ENCODE data around the gene SIL1.

Gene SIL1

DNA sequence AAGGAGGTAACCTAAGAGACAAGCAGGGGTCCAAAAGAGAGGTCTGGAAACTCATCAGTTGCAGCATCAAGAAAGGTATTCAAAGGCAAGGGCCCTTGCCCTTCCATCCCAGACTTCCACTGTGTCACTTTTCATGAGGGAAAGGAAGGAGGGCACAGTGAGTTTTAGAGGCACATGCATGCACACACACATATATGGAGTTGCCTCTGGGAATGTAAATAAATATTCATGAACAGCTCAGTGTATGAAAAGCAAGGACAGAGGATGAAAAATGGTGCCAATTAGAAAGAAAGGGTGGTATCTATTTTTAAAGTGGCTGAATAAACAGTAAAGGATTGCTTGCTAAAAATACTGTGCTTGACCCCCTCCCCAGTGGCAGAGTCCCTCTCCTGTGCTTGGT is 217.7 kb downstream of the SIL1 start:
- DNase-seq (ENCODE audit: low read depth), result no peak

DNA sequence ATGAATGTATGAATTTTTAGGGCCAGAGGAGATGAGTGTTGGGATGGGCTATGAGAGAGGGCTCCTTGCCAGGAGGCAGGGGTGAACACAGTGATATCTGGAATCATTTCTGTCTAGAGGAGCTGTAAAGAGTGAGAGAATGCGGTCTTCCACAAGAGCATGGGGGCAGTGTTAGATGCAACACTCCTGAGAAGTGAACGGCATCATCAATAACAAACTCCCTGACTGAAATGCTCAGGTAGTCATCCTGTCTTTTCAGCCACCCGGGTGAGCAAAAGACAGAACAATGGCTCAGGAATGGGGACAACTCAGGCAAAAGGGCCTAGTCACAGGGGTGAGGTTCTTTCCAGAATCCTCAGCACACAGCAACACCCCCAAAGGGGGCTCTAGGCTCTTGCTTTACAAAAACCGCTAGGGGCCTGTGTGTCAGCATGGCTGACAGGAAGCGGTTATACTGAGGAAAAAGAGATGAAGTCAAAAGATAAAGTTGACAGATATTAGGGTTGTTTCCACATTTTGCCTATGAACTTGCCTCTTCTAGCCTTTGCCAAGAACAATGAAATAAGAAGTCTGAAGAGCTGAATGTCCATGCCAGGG is 218.4 kb downstream of the SIL1 start:
- no peak for DNase-seq (ENCODE audit: low read depth)

DNA sequence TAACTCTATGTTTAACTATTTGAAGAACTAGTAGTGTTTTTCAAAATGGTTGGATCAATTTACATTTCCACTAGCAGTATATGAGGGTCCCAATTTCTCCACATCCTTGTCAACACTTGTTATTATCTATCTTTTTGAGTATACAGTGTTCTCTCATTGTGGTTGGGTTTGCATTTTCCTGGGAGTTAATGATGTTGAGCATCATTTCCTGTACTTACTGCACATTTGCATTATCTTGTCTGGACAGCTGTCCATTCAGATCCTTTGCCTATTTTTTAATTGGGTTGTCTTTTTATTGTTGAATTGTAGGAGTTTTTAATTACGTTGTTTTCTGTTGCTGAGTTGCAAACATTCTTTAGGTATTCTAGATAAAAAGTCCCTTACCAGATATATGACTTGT is 219.6 kb downstream of the SIL1 start:
- DNase-seq (ENCODE audit: low read depth), result no peak

DNA sequence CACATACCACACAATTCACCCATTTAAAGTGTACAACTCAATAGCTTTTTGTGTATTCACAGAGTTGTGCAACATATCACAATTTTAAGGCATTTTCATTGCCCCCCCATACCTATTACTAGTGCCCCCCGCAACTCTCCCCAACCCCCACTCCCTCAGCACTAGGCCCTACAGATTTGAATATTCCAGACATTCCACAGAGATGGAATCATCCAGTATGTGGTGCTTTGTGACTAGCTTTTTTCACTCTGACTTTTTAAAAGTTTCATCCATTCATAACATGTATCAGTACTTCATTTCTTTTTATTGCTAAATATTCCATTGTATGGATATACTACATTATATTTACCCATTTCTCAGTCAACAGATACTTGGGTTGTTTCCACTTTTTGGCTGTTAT is 220.1 kb downstream of the SIL1 start:
- DNase-seq (ENCODE audit: low read depth), result no peak

DNA sequence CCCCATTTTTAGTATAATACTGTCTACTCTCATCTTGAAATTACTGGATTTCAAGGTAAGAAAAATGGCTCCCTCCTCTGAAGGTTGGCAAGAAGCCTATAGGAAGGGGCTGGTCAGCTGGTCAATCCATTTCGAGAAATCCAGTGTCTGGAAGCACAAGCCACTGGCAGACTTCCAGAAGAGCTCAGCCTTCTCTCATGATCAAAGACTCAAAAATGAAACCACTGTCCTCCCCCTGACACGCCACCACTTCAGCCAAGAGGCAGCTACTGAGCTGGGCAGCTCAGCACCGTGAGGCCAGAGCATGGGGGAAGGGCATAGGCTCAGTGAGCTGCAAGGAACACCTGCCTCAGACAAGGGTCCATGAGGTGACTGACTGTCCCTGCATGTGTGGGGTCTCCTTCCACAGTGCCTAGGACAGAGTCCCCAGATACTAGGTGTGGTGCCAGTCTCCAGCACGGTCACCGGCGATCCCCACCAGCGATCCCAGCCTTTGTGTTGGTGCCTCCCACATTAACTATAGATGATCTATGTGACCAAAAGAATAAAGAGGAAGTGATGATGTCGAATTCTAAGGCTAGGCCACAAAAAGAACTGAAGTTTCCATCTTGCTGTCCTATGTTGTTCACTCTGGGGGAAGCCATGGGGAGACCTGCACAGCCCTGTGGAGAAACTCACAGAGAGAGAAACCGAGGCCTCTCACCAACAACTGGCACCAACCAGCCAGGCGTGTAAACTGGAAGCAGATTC is 222.9 kb downstream of the SIL1 start:
- DNase-seq (ENCODE audit: low read depth), result no peak

DNA sequence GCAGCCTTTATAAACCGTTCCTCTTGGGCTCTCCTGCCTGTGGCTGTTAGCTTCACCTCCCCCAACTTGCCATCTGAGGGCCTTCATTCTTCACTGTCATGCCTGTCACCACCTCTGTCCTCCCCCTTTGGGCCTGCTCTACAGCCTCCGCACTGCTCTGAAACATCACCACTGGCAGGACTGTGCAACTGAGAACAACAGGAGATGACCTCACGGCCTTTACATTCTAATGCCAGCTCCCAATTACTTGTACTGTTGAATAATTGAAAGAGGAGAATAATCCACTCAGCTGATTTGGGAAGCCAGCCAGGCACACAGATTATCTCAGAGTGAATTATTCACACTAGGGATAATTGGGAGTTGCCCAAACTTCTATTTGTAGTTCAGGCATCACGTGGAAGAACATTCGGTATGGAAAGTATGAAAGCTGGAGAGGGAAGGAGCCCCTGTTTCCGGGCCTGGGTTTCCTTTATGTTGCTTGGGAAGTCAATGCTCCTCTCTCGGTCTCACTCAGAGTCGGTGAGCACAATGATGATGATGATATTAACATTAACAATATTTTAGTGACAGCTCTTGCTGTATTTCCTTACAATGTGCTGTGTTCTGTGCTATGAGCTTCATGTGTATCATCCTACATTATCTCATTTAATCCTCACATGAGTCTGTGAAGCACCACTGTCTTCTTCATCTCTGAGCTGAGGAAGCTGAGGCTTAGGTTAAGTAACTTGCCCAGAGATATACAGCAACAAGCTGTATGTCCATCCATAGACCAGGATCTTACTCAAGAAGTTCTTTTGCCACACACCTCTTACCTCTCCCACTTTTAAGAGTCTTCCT is 223.7 kb downstream of the SIL1 start:
- DNase-seq (ENCODE audit: low read depth), result no peak

DNA sequence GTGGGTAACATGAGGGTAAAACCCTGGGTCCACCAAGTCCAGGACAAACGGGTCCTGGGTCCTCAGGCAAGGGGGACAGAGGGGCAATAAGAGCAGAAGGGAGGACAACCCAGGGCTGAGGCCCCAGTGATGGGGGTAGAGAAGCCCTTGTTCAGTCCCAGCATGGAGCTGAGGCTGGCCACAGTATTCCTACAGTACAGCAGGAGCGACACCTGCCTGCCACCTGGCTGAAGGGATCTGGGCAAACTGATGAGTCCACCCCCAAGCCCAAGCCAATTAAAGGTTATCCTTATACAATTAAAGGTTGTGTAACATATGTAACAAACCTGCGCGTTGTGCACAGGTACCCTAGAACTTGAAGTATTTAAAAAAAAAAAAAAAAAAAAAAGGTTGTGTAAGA is 225.3 kb downstream of the SIL1 start:
- no peak for DNase-seq (ENCODE audit: low read depth)

DNA sequence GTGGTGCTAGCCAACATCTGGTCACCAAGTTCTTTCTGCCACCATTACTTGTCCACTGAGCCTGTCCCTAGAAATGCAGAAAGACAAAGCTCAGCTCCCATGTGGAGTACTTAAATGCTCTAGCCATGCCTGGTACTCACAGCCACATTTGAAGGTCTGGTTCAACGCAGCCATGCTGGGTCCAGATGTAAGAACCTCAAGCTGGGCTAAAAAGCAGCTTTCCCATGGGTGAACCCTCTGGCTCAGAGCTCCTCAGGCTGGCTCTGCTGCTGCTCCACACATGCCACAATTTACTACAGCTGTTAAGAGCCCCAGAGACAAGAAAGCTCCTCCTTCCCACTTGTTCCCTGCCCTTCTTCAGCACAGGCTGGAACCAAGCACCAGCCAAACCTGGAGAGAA is 225.9 kb downstream of the SIL1 start:
- no peak for DNase-seq (ENCODE audit: low read depth)

DNA sequence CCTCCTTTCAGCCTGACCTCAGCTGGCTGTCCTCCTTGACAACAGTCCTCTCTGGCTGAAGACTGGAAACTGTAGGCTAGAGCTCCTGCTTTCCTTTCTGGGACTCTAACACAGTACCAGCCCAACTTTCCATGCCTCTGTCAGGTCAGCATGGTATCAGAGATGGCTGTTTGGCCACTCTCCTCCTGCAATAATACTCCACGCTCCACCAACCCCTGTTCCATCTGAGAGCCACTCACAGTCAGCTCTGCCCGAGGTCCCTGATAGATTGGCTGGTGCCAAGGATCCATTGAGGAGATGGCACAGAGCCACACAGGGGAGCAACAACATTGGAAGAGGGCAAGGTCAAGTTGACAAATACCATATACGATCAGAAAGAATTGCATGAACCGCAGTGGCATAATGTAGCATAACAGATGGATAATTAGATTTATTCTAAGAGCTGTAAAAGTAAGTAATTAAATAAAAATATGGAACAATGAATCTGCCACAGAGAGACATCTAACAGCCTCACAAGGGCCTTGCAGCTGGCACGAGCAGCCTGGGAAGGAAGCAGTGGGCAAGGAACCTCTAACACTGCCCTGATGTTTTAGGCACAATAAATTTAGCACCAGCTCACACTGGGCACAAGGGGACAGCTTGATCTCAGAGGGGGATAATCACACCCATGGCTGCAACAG is 228.7 kb downstream of the SIL1 start:
- DNase-seq (ENCODE audit: low read depth), result no peak

DNA sequence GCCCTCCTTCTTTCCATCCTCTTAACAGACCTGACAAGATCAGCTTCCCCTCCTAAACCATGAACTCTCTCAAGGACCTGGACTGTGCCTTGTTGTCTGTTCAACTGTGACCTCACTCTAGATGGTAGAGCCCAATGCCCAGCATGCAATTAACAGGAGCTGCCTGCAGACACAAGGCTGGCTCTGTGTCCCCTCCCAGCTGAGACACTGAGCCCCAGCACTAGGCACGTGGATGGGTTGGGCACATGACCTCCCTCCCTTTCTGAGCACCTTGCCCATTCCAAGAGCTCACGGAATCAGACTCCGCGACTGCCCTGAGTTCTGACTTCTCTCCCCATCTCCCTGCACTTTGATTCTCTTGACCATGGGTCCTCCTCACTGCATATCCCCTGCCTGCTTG is 229.6 kb downstream of the SIL1 start:
- no peak for DNase-seq (ENCODE audit: low read depth)

DNA sequence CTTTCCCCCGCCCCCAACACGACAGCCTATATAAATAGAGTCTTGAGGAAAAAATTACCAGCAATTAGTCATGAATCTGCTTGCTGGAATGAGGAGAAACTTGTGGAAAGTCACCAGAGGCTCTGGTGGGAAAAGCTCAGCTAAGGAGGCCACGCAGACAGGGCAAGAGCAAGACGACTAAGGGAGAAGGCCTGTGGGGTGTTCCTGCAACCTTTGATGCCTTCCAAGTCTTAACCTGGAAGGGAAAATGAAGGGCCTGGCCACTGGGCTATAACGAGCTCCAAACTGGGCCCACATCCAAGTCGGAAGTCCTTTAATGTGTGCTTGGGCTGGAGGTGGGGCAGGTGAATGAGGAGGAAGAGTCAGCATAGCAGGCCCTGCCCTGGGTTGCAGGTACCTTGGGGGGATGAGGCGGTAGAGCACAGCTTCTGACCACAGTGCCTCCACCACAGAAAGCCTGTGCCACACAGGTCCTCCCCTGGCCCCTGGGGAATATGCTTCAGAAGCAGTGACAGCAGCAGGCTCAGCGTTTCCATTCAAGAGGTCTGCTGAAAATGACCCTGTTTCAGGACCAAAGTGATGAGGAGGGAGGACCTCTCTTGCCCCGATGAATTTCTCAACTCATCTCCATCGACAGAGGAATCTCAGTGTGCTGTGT is 230.2 kb downstream of the SIL1 start:
- no peak for DNase-seq (ENCODE audit: low read depth)

DNA sequence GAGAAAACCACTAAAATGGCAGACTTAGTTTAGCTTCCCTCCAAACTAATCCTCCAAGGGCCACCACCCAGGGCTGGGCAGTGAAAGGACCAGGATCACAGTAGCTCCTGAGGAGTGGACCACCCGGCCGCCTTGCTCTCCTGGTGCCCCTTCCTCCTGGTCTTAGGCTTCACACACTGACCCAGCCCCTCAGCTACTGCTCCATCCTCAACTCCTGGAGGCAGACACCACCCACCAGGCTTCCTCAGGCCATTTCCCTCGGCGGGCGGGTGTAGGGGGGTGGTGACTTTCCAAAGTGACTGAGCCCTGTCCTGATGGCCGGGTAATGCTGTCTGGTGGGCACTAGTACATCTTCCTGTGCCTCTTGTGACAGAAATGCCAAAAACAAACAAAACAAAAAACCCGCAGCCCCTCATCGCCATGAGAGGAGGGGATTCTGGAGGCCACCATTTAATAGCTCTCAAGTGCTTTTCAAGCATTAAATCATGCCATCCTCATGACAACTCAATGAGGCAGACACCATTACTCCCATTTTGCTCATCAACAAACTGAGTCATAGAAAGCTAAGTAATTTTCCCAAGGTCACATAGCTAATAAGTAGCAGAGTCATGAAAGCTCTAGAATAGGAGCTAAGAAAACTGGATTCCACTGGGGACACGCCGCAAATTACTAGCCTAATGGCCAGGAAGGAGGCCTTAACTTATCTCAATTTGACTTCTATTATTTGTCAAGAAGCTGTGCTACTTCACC is 231.8 kb downstream of the SIL1 start:
- no peak for DNase-seq (ENCODE audit: low read depth)

DNA sequence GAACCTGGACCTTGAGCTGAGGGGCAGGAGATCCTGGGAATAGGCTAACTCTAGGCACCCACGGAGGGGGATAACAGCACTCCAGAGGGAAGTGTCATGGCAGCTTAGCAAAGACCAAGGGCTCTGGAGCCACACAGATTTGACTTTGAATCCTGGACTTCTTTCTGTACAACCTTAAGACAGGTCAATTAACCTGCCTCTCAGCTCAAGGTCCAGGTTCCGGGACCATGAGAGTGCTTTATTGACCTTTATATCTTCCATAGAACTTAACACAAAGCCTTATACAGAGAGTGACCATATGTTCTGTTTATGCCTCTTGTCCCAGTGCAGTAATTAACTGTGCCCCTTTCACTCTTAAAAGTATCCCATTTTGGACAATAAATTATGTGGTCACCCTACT is 232.5 kb downstream of the SIL1 start:
- DNase-seq (ENCODE audit: low read depth), result no peak

DNA sequence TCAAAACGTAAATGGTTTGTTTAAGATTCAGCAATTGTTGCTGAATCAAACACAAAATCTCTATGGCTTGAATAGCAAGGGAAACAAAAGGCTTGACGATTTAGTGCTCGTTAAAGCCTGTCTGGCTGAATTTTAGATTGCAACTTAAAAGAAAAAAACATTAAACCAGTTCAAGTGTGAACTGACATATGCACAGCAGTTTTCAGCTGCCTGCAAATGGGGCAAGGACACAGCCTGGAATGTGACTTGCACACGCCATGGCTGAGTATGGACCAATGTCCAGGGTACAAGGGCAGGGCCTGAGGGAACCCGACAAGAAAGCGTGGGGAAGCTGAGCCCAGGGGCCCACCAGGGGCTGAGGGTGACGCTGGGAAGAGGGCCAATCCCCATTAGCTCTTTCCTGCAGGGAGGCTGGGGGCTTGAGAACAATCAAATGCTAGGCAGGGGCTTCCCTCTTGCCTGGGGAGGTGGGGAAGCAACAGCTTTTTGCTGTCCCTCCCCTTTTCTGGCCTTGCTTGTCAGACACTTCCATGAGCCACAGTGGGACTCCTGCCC is 233.4 kb downstream of the SIL1 start:
- no peak for DNase-seq (ENCODE audit: low read depth)

DNA sequence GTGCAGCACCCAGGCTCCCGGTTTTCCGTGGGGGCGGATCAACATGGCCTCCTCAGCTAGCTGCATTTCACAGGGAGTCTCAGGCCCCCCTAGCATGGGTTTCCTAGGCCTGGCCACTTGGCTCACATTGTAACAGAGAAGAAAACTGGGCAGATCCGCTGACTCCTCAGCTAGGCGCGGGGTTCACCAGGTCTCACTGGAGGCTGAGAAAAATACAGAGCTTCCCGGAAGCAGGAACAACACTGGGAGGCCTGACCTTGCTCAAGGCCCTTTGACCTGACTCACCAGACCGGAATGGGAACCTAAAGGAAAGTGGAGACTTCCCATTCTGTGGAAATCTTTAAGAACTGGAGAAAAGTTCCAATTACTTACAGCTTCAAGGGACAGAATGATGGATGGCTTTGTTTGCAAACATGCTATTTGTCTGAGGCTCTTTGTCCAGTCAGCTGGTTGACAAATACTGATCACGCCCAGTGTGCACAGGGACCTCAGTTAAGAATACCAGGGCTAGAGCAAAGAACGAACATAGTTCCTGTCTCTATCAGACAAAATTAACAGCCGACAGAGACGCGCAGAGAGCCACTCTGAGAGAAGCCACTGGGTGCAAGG is 234.3 kb downstream of the SIL1 start:
- DNase-seq (ENCODE audit: low read depth), result no peak

DNA sequence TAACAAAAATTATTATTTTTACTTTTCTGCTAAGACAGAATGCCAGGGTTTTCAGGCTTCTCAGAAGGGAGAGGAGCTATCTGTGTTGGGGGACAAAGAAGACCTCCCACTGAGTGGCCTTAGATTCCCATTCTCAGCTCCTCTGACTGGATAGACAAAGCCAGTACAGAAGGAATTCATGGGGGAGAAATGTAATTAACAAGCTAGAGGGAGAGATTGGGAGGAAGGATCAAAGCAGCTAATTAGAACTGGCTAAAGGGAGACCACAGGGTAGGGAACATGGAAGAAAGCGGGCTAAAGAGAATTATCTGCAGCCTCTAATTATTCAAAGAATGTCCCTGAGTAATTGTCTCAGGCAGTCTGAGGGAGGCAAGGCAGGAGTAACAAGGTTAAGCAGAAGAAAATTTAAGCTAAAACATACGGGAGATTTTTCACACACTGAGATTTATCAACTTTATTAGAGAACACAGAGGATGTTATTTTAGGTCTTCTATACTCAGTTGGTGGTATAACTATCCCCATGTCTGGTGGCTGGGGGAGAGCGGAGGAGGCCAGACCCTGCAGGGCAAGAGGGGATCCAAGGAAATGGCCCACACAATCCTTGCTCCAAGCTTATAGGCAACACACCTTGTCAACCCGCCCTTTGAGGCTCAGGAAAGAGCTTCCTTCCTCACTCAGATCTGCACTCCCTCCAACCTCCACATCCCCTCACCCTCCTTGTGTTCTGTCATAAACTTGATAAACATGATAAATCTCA is 235.4 kb downstream of the SIL1 start:
- DNase-seq (ENCODE audit: low read depth), result no peak

DNA sequence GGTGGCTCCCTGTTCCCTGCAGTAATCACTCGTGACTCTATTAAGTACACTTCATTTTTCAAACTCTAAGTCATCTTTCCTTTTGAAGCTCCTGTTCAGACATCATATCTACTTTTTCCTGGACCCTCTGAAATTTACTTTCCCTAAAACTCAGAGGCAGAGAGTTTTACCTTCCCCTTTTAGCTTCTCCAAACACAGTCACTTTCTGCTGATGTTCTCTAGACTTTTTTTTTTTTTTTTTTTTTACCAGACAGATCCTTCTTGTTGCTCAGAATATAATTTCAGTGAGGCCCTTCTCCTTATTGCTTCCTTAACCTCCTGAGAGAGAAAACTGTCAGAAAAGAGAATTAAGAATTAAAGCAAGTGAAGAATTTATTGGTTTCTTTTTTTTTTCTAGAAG is 236.4 kb downstream of the SIL1 start:
- no peak for DNase-seq (ENCODE audit: low read depth)

DNA sequence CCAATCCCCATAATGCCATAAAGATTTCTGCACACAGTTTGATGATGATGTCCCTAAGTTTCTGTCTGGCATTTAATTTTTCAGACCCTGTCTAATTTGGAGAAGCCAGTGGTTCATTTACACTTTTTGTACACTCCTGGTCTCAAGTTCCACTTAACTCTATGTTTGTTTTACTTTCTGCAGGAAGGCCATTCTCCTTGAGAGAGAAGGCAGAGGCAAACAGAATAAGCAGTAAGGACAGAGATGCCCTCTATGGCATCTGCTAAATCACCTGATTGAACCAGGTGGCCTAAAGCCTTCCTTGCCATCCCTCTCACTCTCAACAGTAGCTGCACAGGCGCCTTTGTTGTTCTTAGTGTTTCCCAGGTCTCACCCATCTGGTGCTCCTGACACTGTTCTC is 236.9 kb downstream of the SIL1 start:
- no peak for DNase-seq (ENCODE audit: low read depth)

DNA sequence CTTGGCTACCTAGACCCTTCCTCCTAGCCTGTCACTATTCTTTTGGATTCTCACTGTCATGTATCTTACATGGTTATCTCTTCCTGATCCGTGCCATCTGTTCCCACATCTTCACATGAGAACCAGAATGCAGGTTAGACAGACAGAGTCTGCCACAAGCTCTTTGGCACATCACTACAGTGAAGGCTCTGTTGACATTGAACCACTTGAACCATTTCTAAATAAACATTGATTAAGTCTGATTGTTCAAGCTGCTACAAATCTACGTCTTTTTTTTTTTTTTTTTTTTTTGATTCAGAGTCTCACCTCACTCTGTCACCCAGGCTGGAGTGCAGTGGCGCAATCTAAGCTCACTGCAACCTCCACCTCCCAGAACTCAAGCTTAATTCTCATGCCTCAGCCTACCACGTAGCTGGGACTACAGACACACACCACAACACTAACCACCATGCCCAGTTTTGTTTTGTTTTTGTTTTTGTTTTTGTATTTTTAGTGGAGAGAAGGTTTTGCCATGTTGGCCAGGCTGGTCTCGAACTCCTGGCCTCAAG is 237.9 kb downstream of the SIL1 start:
- no peak for DNase-seq (ENCODE audit: low read depth)

Data from T follicular helper cell (primary cell).